DMS153 (cell line): Measurements from ENCODE around the gene SLC34A3.
A peak's percentile ranks its signal among the peaks of the same experiment; 100 is the strongest.
"Not testable (repeated sequence)": the region's sequence is repeated elsewhere in the genome, so short reads cannot be mapped to it uniquely, and the experiment has no call there.

Experiments
- DNase-seq: peaks from one replicate; lab custom pipeline; 2025; lab: John Stamatoyannopoulos, UW

SLC34A3 gene

GRCh38 chr9:137228968-137229896 is 1.5 kb upstream of the SLC34A3 start:
- no peak for DNase-seq

GRCh38 chr9:137229903-137230704 is 597 bp upstream of the SLC34A3 start:
- DNase-seq = no peak

- no peak for DNase-seq
Measured at GRCh38 chr9:137231372-137232039, 805 bp downstream of the SLC34A3 start.

GRCh38 chr9:137232101-137232500 is 1.4 kb downstream of the SLC34A3 start:
- no peak for DNase-seq

GRCh38 chr9:137232510-137232909 is 1.8 kb downstream of the SLC34A3 start:
- no peak for DNase-seq

GRCh38 chr9:137233143-137233980 is 2.7 kb downstream of the SLC34A3 start:
- peak; percentile 74 for DNase-seq

GRCh38 chr9:137234055-137234697 is 3.5 kb downstream of the SLC34A3 start:
- no peak for DNase-seq

GRCh38 chr9:137234758-137235423 is 4.2 kb downstream of the SLC34A3 start:
- DNase-seq = no peak

- no peak for DNase-seq
Measured at GRCh38 chr9:137235424-137236237, 4.9 kb downstream of the SLC34A3 start.

- DNase-seq = peak; percentile 59
Measured at GRCh38 chr9:137236238-137236935, 5.7 kb downstream of the SLC34A3 start.

- no peak for DNase-seq
Measured at GRCh38 chr9:137236936-137237421, 6.3 kb downstream of the SLC34A3 start.

- DNase-seq = peak; percentile 81
Measured at GRCh38 chr9:137237759-137238726, 7.3 kb downstream of the SLC34A3 start.

- DNase-seq = not testable (repeated sequence)
Measured at GRCh38 chr9:137239541-137240200, 9.0 kb downstream of the SLC34A3 start.

- DNase-seq = peak; percentile 37
Measured at GRCh38 chr9:137240318-137240840, 9.7 kb downstream of the SLC34A3 start.

- DNase-seq = peak; percentile 100
Measured at GRCh38 chr9:137240841-137241489, 10.3 kb downstream of the SLC34A3 start, which contains the start of gene TUBB4B. TSS of gene TUBB4B (plus strand) at chr9:137241287. CDS start at chr9:137241361, 74 bp downstream.
